ENCODE measurements around the gene RGS6. TPM values are rescaled to one million over a fixed set of nuclear protein-coding genes. Genes with fewer than 3 reads are reported as not detected.

RGS6 gene
- total and polyA plus RNA-seq, 9 donors, result 3.7 to 9.3 (median 6.2) TPM

GRCh38 chr14:72495668-72496067, 563.4 kb downstream of the RGS6 start:
- Histone ChIP-seq H3K27ac (ENCODE audit: low read length) (no peak overlapping the region), H3K4me3 (ENCODE audit: low read length) (no peak overlapping the region), H3K9me3 (replicated peaks; ENCODE audit: control insufficient read depth, low read depth, low read length) (peaks cover 4% of the 10 kb centered on the region), H3K27me3 (ENCODE audit: control insufficient read depth, insufficient read depth, low read length) (no peaks in the 10 kb centered on the region), H3K4me1 (ENCODE audit: control insufficient read depth, insufficient read depth, low read length) (no peaks in the 10 kb centered on the region), H3K36me3 (ENCODE audit: control insufficient read depth, insufficient read depth, low read length) (no peaks in the 10 kb centered on the region)
- WGBS (ENCODE audit: insufficient coverage), result no CpG with 5 or more reads among the region's 1 CpG
- peak; percentile 82 for DNase-seq

GRCh38 chr14:72498646-72499045, 566.4 kb downstream of the RGS6 start:
- 79% methylated on average over 6 of the region's 7 CpGs for WGBS (ENCODE audit: insufficient coverage)
- H3K9me3 ChIP-seq (replicated peaks; ENCODE audit: control insufficient read depth, low read depth, low read length), result peaks cover 4% of the 10 kb centered on the region
- no peak overlapping the region for H3K4me3 ChIP-seq (ENCODE audit: low read length)
- H3K27ac ChIP-seq (ENCODE audit: low read length), result no peak overlapping the region
- H3K36me3 ChIP-seq (ENCODE audit: control insufficient read depth, insufficient read depth, low read length), result no peaks in the 10 kb centered on the region
- DNase-seq, result no peak
- H3K4me1 ChIP-seq (ENCODE audit: control insufficient read depth, insufficient read depth, low read length), result no peaks in the 10 kb centered on the region
- H3K27me3 ChIP-seq (ENCODE audit: control insufficient read depth, insufficient read depth, low read length), result no peaks in the 10 kb centered on the region

GRCh38 chr14:72499746-72500145, 567.5 kb downstream of the RGS6 start:
- DNase-seq, result no peak
- H3K9me3 ChIP-seq (replicated peaks; ENCODE audit: control insufficient read depth, low read depth, low read length), result no peaks in the 10 kb centered on the region
- WGBS (ENCODE audit: insufficient coverage), result no CpG with 5 or more reads among the region's 5 CpGs
- H3K27me3 ChIP-seq (ENCODE audit: control insufficient read depth, insufficient read depth, low read length), result no peaks in the 10 kb centered on the region
- no peaks in the 10 kb centered on the region for H3K4me1 ChIP-seq (ENCODE audit: control insufficient read depth, insufficient read depth, low read length)
- H3K4me3 ChIP-seq (ENCODE audit: low read length), result no peak overlapping the region
- no peak overlapping the region for H3K27ac ChIP-seq (ENCODE audit: low read length)
- H3K36me3 ChIP-seq (ENCODE audit: control insufficient read depth, insufficient read depth, low read length), result no peaks in the 10 kb centered on the region

GRCh38 chr14:72500234-72500838, 568.1 kb downstream of the RGS6 start:
- no peaks in the 10 kb centered on the region for H3K27me3 ChIP-seq (ENCODE audit: control insufficient read depth, insufficient read depth, low read length)
- no peaks in the 10 kb centered on the region for H3K4me1 ChIP-seq (ENCODE audit: control insufficient read depth, insufficient read depth, low read length)
- DNase-seq, result no peak
- H3K4me3 ChIP-seq (ENCODE audit: low read length), result no peak overlapping the region
- no peaks in the 10 kb centered on the region for H3K9me3 ChIP-seq (replicated peaks; ENCODE audit: control insufficient read depth, low read depth, low read length)
- H3K36me3 ChIP-seq (ENCODE audit: control insufficient read depth, insufficient read depth, low read length), result no peaks in the 10 kb centered on the region
- WGBS (ENCODE audit: insufficient coverage), result 25% methylated on average over 1 of the region's 4 CpGs
- no peak overlapping the region for H3K27ac ChIP-seq (ENCODE audit: low read length)

- no peak overlapping the region for H3K27ac ChIP-seq (ENCODE audit: low read length)
- no peaks in the 10 kb centered on the region for H3K4me1 ChIP-seq (ENCODE audit: control insufficient read depth, insufficient read depth, low read length)
- no peaks in the 10 kb centered on the region for H3K9me3 ChIP-seq (replicated peaks; ENCODE audit: control insufficient read depth, low read depth, low read length)
- DNase-seq, result no peak
- WGBS (ENCODE audit: insufficient coverage), result 100% methylated on average over 1 of the region's 5 CpGs
- H3K36me3 ChIP-seq (ENCODE audit: control insufficient read depth, insufficient read depth, low read length), result no peaks in the 10 kb centered on the region
- H3K4me3 ChIP-seq (ENCODE audit: low read length), result no peak overlapping the region
- no peaks in the 10 kb centered on the region for H3K27me3 ChIP-seq (ENCODE audit: control insufficient read depth, insufficient read depth, low read length)
Observed at GRCh38 chr14:72501439-72501838, 569.2 kb downstream of the RGS6 start.

GRCh38 chr14:72503271-72503670, 571.0 kb downstream of the RGS6 start:
- WGBS (ENCODE audit: insufficient coverage), result no CpG with 5 or more reads among the region's 1 CpG
- H3K4me3 ChIP-seq (ENCODE audit: low read length), result no peak overlapping the region
- H3K27ac ChIP-seq (ENCODE audit: low read length), result no peak overlapping the region
- H3K36me3 ChIP-seq (ENCODE audit: control insufficient read depth, insufficient read depth, low read length), result no peaks in the 10 kb centered on the region
- no peak for DNase-seq
- no peaks in the 10 kb centered on the region for H3K9me3 ChIP-seq (replicated peaks; ENCODE audit: control insufficient read depth, low read depth, low read length)
- H3K4me1 ChIP-seq (ENCODE audit: control insufficient read depth, insufficient read depth, low read length), result no peaks in the 10 kb centered on the region
- H3K27me3 ChIP-seq (ENCODE audit: control insufficient read depth, insufficient read depth, low read length), result no peaks in the 10 kb centered on the region

GRCh38 chr14:72503696-72504368, 571.6 kb downstream of the RGS6 start:
- Histone ChIP-seq H3K9me3 (replicated peaks; ENCODE audit: control insufficient read depth, low read depth, low read length) (no peaks in the 10 kb centered on the region), H3K27ac (ENCODE audit: low read length) (no peak overlapping the region), H3K4me3 (ENCODE audit: low read length) (no peak overlapping the region), H3K36me3 (ENCODE audit: control insufficient read depth, insufficient read depth, low read length) (no peaks in the 10 kb centered on the region), H3K27me3 (ENCODE audit: control insufficient read depth, insufficient read depth, low read length) (no peaks in the 10 kb centered on the region), H3K4me1 (ENCODE audit: control insufficient read depth, insufficient read depth, low read length) (no peaks in the 10 kb centered on the region)
- DNase-seq, result no peak
- WGBS (ENCODE audit: insufficient coverage), result 70% methylated on average over 2 of the region's 2 CpGs

GRCh38 chr14:72510566-72510965, 578.3 kb downstream of the RGS6 start:
- H3K27ac ChIP-seq (ENCODE audit: low read length), result no peak overlapping the region
- peaks cover 12% of the 10 kb centered on the region for H3K4me1 ChIP-seq (ENCODE audit: control insufficient read depth, insufficient read depth, low read length)
- no peak overlapping the region for H3K4me3 ChIP-seq (ENCODE audit: low read length)
- no peaks in the 10 kb centered on the region for H3K27me3 ChIP-seq (ENCODE audit: control insufficient read depth, insufficient read depth, low read length)
- no peaks in the 10 kb centered on the region for H3K9me3 ChIP-seq (replicated peaks; ENCODE audit: control insufficient read depth, low read depth, low read length)
- no peaks in the 10 kb centered on the region for H3K36me3 ChIP-seq (ENCODE audit: control insufficient read depth, insufficient read depth, low read length)
- DNase-seq, result no peak
- 100% methylated on average over 1 of the region's 4 CpGs for WGBS (ENCODE audit: insufficient coverage)

GRCh38 chr14:72512281-72512680, 580.1 kb downstream of the RGS6 start:
- H3K27me3 ChIP-seq (ENCODE audit: control insufficient read depth, insufficient read depth, low read length), result no peaks in the 10 kb centered on the region
- no peak for DNase-seq
- H3K27ac ChIP-seq (ENCODE audit: low read length), result no peak overlapping the region
- no peaks in the 10 kb centered on the region for H3K9me3 ChIP-seq (replicated peaks; ENCODE audit: control insufficient read depth, low read depth, low read length)
- peaks cover 15% of the 10 kb centered on the region for H3K4me1 ChIP-seq (ENCODE audit: control insufficient read depth, insufficient read depth, low read length)
- H3K36me3 ChIP-seq (ENCODE audit: control insufficient read depth, insufficient read depth, low read length), result no peaks in the 10 kb centered on the region
- WGBS (ENCODE audit: insufficient coverage), result no CpG with 5 or more reads among the region's 2 CpGs
- no peak overlapping the region for H3K4me3 ChIP-seq (ENCODE audit: low read length)

- WGBS (ENCODE audit: insufficient coverage), result 80% methylated on average over 5 of the region's 5 CpGs
- Histone ChIP-seq H3K27ac (ENCODE audit: low read length) (no peak overlapping the region), H3K27me3 (ENCODE audit: control insufficient read depth, insufficient read depth, low read length) (no peaks in the 10 kb centered on the region), H3K4me1 (ENCODE audit: control insufficient read depth, insufficient read depth, low read length) (peaks cover 17% of the 10 kb centered on the region), H3K36me3 (ENCODE audit: control insufficient read depth, insufficient read depth, low read length) (no peaks in the 10 kb centered on the region), H3K9me3 (replicated peaks; ENCODE audit: control insufficient read depth, low read depth, low read length) (no peaks in the 10 kb centered on the region), H3K4me3 (ENCODE audit: low read length) (no peak overlapping the region)
- no peak for DNase-seq
Observed at GRCh38 chr14:72512925-72513324, 580.7 kb downstream of the RGS6 start.
